HepG2 (cell line): ENCODE data around the gene C1QTNF12. TPM values are rescaled to one million over a fixed set of nuclear protein-coding genes. Genes with fewer than 3 reads are reported as not detected.

Experiments
- CENPBD1 ChIP-seq: sonication (generic); formaldehyde crosslinking; IDR thresholded peaks from 2 replicates; pipeline ENCODE4 v1.8.0; 2022; ENCODE audit warnings: missing genetic modification reagents, low read depth, mild to moderate bottlenecking, borderline replicate concordance
- EEA1 ChIP-seq: sonication (generic); formaldehyde crosslinking; IDR thresholded peaks from 2 replicates; pipeline ENCODE4 v1.5.1; 2020; ENCODE audit warnings: mild to moderate bottlenecking, missing genetic modification reagents, borderline replicate concordance
- FOXC1 ChIP-seq: sonication (generic); formaldehyde crosslinking; IDR thresholded peaks from 2 replicates; pipeline ENCODE4 v1.8.0; 2022; ENCODE audit warnings: mild to moderate bottlenecking, missing genetic modification reagents, borderline replicate concordance
- GPBP1L1 ChIP-seq: sonication (generic); formaldehyde crosslinking; IDR thresholded peaks from 2 replicates; pipeline ENCODE4 v1.5.0; 2020; ENCODE audit warnings: mild to moderate bottlenecking, missing genetic modification reagents
- GPN1 ChIP-seq: sonication (generic); formaldehyde crosslinking; IDR thresholded peaks from 2 replicates; pipeline ENCODE4 v1.5.1; 2020; ENCODE audit warnings: missing genetic modification reagents, borderline replicate concordance
- MAX ChIP-seq: IDR thresholded peaks from 2 replicates; pipeline ENCODE4 v1.6.1; 2012; ENCODE audit warnings: inconsistent platforms
- NFKB2 ChIP-seq: sonication (generic); formaldehyde crosslinking; IDR thresholded peaks from 2 replicates; pipeline ENCODE4 v1.4.0; 2020; ENCODE audit warnings: missing genetic modification reagents, borderline replicate concordance
- REXO4 ChIP-seq: sonication (generic); formaldehyde crosslinking; IDR thresholded peaks from 2 replicates; pipeline ENCODE4 v1.8.0; 2022; ENCODE audit warnings: missing genetic modification reagents, mild to moderate bottlenecking, borderline replicate concordance
- SETDB1 ChIP-seq: sonication (generic); formaldehyde crosslinking; IDR thresholded peaks from 2 replicates; pipeline ENCODE4 v1.5.1; 2020; ENCODE audit warnings: missing genetic modification reagents, mild to moderate bottlenecking, borderline replicate concordance
- SMARCC2 ChIP-seq: fragments of 450-650 bp; IDR thresholded peaks from 2 replicates; pipeline ENCODE4 v1.6.1; 2017; ENCODE audit warnings: antibody characterized with exemption, mild to moderate bottlenecking
- TCF7L2 ChIP-seq: IDR thresholded peaks from 2 replicates; pipeline ENCODE4 v1.6.1; 2011; ENCODE audit warnings: mild to moderate bottlenecking, low read depth, low read length, moderate library complexity
- ZBTB40 ChIP-seq, 2 experiments: fragments of 450-650 bp in 1 of 2; sonication (generic) in 1 of 2; formaldehyde crosslinking in 1 of 2; IDR thresholded peaks; 2 replicates each; pipeline versions ENCODE4 v1.6.1 to v1.8.0; 2016 to 2022; ENCODE audit warnings: antibody characterized with exemption in 1 of 2, mild to moderate bottlenecking in 1 of 2, missing genetic modification reagents in 1 of 2
- ZNF605 ChIP-seq: sonication (generic); formaldehyde crosslinking; IDR thresholded peaks from 2 replicates; pipeline ENCODE4 v1.8.0; 2022; ENCODE audit warnings: mild to moderate bottlenecking, missing genetic modification reagents
- ZNF615 ChIP-seq: sonication (generic); formaldehyde crosslinking; IDR thresholded peaks from 2 replicates; pipeline ENCODE4 v1.5.0; 2020; ENCODE audit warnings: mild to moderate bottlenecking, missing genetic modification reagents, borderline replicate concordance
- ZNF879 ChIP-seq: sonication (generic); formaldehyde crosslinking; IDR thresholded peaks from 2 replicates; pipeline ENCODE4 v1.8.1; 2023; ENCODE audit warnings: missing genetic modification reagents
- polyA plus RNA-seq, 8 experiments: library from polyadenylated mRNA; depleted of rRNA in 3 of 8; stranded (reverse) in 7 of 8; unstranded in 1 of 8; fragments of >200 nt; fragmentation: Illumina TruSeq in 4 of 8; extraction: Trizol in 4 of 8; gene quantifications; 2 replicates each; pipeline versions ENCODE4 v1.2.1 to v1.2.3, GENCODE V29; 2011 to 2016; ENCODE audit warnings: low read depth in 4 of 8, missing spikeins in 1 of 8, mixed read lengths in 1 of 8; ENCODE audit not compliant: insufficient read depth in 1 of 8
- total RNA-seq, 5 experiments: library from RNA; depleted of rRNA; stranded (reverse); fragments of >200 nt; fragmentation: Illumina TruSeq; extraction: Trizol; gene quantifications; 2 replicates each; pipeline ENCODE4 v1.2.3, GENCODE V29; 2016; ENCODE audit warnings: low read depth in 1 of 5

Gene C1QTNF12
- total and polyA plus RNA-seq, 2 of the 13 experiments (the other 11 are each of a cell fraction or from before 2014, with no cell fraction given): 0.18 to 0.64 TPM

GRCh38 chr1:1231400-1232207, 14.9 kb downstream of the C1QTNF12 start, which contains the start of gene SDF4 (continued):
- no peak for TF ChIP-seq ZBTB40 (IDR thresholded peaks at IDR 0.05)
- TF ChIP-seq ZBTB40 (CRISPR knock-in tag; IDR thresholded peaks at IDR 0.05): peak; percentile 47; the same call in 1 of the 2 replicates
- no peak for TF ChIP-seq GPN1 (CRISPR knock-in tag)
- no peak for TF ChIP-seq SMARCC2
- no peak; the same call in 1 of the 2 replicates for TF ChIP-seq ZNF605 (CRISPR knock-in tag)
- TF ChIP-seq GPBP1L1: no peak
- peak; percentile 53; the same call in 1 of the 2 replicates for TF ChIP-seq FOXC1 (CRISPR knock-in tag)
- no peak for TF ChIP-seq EEA1
- TF ChIP-seq ZNF879 (CRISPR knock-in tag): no peak; the same call in 1 of the 2 replicates
- no peak for TF ChIP-seq REXO4 (CRISPR knock-in tag)
- TF ChIP-seq MAX: no peak
- TF ChIP-seq CENPBD1 (CRISPR knock-in tag): no peak
- no peak for TF ChIP-seq NFKB2
- no peak for TF ChIP-seq TCF7L2
- no peak for TF ChIP-seq SETDB1 (CRISPR knock-in tag)
- TF ChIP-seq ZNF615 (CRISPR knock-in tag): no peak
